ENCODE results near the gene CFAP299.

Gene CFAP299

DNA sequence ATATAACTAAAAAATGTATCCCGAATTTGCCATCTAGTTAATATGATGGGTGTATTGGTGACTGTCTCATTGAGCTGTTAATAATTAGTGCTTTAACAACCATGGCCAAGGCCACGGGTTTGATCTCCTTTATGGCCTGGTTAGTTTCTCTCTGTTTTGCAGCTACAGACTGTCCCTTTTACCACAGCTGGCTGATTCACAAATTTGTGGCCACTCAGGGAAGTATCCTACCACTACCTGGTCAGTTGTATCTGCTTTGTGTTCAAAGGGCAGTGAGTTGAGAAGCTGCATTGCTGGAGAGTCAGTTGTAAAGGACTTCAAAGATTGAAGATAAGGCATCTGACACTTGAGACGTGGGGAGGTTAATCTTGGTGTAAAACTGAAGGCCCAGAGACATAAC lies 475.9 kb downstream of the CFAP299 start:
- TF ChIP-seq, protein P1, sequence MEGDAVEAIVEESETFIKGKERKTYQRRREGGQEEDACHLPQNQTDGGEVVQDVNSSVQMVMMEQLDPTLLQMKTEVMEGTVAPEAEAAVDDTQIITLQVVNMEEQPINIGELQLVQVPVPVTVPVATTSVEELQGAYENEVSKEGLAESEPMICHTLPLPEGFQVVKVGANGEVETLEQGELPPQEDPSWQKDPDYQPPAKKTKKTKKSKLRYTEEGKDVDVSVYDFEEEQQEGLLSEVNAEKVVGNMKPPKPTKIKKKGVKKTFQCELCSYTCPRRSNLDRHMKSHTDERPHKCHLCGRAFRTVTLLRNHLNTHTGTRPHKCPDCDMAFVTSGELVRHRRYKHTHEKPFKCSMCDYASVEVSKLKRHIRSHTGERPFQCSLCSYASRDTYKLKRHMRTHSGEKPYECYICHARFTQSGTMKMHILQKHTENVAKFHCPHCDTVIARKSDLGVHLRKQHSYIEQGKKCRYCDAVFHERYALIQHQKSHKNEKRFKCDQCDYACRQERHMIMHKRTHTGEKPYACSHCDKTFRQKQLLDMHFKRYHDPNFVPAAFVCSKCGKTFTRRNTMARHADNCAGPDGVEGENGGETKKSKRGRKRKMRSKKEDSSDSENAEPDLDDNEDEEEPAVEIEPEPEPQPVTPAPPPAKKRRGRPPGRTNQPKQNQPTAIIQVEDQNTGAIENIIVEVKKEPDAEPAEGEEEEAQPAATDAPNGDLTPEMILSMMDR (IDR thresholded peaks at IDR 0.05) = no peak

DNA sequence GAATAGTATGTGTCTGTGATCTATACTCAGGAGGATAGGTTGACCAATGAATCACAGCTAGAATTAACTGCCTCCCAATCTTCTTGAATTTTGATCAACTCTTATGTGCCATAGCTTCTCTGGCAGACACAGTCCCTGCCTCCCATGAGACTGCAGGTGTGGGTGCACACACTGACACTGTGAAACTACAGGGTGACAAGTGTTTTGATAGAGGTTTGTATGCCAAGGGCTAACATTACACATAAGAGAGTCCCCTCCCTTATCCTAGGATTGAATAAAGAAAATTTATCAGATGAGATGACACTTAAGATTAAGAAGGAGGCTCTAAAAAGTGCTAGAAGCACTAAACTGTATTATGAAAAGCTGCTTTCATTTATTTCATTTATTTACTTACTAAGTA lies 476.6 kb downstream of the CFAP299 start:
- TF ChIP-seq, protein P1 (IDR thresholded peaks at IDR 0.05) = no peak

DNA sequence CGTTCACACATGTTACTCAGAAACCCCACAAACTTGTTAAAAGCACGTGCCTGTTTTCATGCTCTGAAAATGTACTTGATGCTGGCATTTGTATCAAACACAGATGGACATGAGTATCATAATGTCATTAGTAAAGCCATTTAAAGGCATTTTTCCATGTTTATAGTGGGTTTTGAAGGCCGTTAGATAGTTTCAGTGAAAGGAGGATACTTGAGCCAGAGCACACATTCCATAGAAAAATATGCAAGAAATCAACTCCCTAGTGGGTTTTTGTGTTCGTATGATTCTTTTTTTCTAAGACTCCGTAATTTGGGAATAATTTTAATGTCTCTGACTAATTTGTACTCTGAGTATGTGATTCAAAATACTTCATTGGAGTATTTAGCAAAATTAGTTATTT lies 478.7 kb downstream of the CFAP299 start:
- TF ChIP-seq, protein P1 (IDR thresholded peaks at IDR 0.05) = no peak

DNA sequence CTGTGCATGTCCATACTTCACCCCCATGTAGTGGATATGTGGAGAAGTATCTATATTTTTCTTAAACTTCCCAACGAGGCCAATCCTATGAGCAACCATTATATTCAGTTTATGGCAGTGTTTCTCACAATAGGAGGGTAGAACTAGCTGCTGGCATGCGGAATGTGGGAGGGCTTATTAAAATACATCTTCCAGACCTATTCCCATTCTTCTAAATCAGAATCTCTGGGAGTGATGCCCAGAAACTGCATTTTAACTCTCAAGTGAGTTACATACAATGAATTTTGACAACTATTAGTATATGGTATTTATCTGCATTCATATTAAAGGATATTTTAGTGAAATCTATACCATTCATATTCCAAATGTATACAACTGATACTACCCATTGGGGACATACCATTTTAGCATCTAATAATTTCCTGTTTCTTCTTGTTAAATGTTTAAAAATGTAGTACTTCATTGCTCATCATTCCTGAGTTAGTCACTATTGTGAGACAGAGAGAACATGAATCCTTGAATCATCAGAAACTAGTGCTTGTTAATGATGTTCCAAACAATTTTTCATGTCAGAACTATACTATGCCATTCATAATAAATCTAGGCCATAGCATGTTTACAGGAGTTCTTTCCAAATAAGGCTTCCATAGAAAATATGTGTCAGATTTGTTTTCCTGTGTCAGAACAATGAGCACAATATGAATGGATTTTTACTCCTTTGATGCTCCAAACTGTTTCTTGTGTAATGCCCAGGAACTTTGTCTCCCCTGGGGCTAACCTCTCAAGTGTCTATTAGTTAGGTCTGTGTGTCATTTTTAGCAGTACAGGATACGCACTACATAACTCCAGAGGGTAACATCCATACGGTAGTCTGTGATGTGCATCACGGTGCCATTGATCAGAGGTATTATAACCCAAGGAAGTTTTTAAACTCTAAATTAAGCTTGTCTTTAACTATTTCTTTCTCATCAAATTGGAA lies 496.1 kb downstream of the CFAP299 start:
- TF ChIP-seq, protein P1 (IDR thresholded peaks at IDR 0.05) = no peak

DNA sequence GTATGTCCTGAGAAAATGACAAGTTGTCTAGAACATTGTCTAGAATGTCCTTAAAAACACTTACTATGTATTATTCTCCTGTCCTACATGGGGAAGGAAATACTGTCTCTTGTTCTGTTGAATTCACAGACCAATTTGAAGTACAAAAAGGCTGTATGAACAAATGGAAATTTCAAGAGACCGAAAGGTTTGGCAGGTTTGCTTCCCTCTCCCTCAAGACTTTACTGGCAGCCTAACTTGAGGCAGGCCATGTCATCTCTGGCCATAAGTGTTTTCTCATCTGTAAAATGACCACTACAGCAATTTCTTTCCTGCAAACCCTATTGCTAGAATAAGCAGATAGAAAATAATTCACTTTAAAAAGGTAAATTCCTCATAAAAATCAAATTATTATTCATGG lies 503.8 kb downstream of the CFAP299 start:
- TF ChIP-seq, protein P1 (IDR thresholded peaks at IDR 0.05) = no peak

DNA sequence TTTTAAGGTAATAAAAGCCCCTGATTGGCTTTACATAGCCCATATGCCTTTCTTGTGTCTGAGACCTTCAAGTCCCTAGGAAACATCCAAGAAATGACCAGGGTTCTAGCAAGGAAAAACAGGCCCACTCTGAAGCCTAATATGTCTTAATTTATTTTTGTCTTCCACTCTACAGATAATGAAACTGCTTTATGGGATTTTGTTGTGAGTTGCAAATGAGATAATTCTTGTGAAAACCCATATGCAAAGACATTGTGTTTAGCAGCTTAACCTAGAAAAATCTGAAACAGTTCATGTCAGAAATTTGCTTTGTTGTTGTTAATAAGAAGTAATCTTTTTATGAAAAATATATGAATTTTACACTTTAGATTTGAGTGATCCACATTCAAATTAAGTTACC lies 504.3 kb downstream of the CFAP299 start:
- TF ChIP-seq, protein P1 (IDR thresholded peaks at IDR 0.05) = no peak

DNA sequence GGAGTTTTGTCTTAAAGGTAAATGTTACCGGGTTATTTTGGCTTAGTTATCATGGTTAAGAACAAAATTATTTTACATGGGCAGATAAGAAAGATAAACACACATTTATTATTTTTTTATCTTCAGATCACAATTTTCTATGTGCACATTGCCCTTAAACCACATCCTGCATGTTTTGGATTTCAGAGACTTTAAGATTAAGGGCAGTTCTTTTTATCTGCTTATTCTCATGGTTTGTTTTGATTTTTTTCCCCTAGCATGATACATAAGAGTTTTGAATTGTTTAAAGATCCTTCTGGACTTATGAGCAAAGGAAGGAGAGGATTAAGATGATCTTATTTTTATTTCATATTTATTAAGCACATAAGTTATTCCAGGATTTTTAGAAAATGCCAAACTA lies 504.9 kb downstream of the CFAP299 start:
- TF ChIP-seq, protein P1 (IDR thresholded peaks at IDR 0.05) = no peak
